H1 (cell line): Measurements from ENCODE around the gene ASTN1. TPM values are rescaled to one million over a fixed set of nuclear protein-coding genes. Genes with fewer than 3 reads are reported as not detected.

Experiments used
- HDAC2 ChIP-seq, 2 experiments: fragments of 300-600 bp in 1 of 2; sonication (generic) in 1 of 2; IDR thresholded peaks; 2 replicates each; pipeline ENCODE4 v1.6.1; 2011 to 2012; ENCODE audit warnings: low read depth in 2 of 2, low read length in 2 of 2, mild to moderate bottlenecking in 2 of 2, moderate library complexity in 2 of 2, borderline replicate concordance in 1 of 2, inconsistent platforms in 1 of 2
- SAP30 ChIP-seq: fragments of 300-600 bp; sonication (generic); IDR thresholded peaks from 2 replicates; pipeline ENCODE4 v1.7.1; 2012; ENCODE audit warnings: low read length, moderate library complexity, mild to moderate bottlenecking, inconsistent platforms; ENCODE audit not compliant: insufficient read depth, insufficient replicate concordance
- polyA plus RNA-seq, 7 experiments: library from polyadenylated mRNA; depleted of rRNA in 3 of 7; stranded (reverse) in 5 of 7; unstranded in 2 of 7; fragments of >200 nt in 5 of 7; fragments of 200-250 nt in 2 of 7; gene quantifications; 1 replicate in 5 of 7; 2 replicates in 1 of 7; 4 replicates in 1 of 7; pipeline versions ENCODE4 v1.2.1 to v1.2.3, GENCODE V29; 2011 to 2013; ENCODE audit warnings: missing spikeins in 2 of 7, mixed read lengths in 2 of 7
- total RNA-seq: library from RNA; stranded (reverse); fragmentation: NEBNext Ultra II Directional; extraction: Animal tissue kit (Norgen Biotek cat#: 25700); gene quantifications from 2 replicates; pipeline ENCODE4 v1.2.1, GENCODE V29; 2021

The ASTN1 gene
- total and polyA plus RNA-seq, 2 of the 8 experiments (the other 6 are each of a cell fraction or from before 2014, with no cell fraction given): 2.9 to 4.1 TPM

DNA sequence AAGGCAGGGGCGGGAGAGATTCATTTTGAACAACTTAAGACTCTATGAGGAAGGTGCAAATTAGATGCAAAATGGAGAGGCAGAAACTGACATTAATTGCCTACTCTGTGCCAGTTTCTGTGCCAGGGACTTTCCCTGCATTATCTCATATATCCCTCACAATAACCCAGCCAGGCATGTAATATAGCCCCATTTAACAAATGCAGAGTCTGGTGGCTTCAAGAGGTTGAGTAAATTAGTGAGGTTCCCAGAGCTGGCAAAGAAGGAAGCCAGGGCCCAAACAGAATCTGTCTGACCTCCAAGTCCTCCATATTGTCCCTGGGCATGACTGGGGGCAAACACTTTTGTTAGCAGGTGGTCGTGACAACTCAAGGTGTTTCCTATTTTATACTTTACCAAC, 199.8 kb downstream of the ASTN1 start (continued):
- no peak for TF ChIP-seq HDAC2 (IDR thresholded peaks at IDR 0.05; ENCODE audit: borderline replicate concordance in 1 of 2, low read depth in 2 of 2, low read length in 2 of 2)
- TF ChIP-seq SAP30: no peak
